Measurements from ENCODE around the gene RHEBL1. TPM values are rescaled to one million over a fixed set of nuclear protein-coding genes. Genes with fewer than 3 reads are reported as not detected.

RHEBL1 gene
- total and polyA plus RNA-seq, 3 donors from 2014 or later, result 1.5 to 5.9 (median 1.7) TPM

- TF ChIP-seq POLR2A (IDR thresholded peaks at IDR 0.05) (no peak), CTCF (IDR thresholded peaks at IDR 0.05) (no peak)
- Histone ChIP-seq H3K4me1 (no peaks in the 10 kb centered on the region), H3K27me3 (no peaks in the 10 kb centered on the region), H3K4me3 (no peak overlapping the region), H3K36me3 (ENCODE audit: low read depth, missing control alignments) (no peaks in the 10 kb centered on the region), H3K9me3 (no peaks in the 10 kb centered on the region), H3K27ac (no peak overlapping the region)
- intact Hi-C loops (cut with DNase I; ENCODE audit: low total_unique reads), result no loop called here
- 84 to 91% methylated on average over 7 to 9 of the region's 9 CpGs for WGBS, 2 donors
- no peak for DNase-seq
These were observed 32.5 kb downstream of the RHEBL1 start for GRCh38 chr12:49037111-49037946.

GRCh38 chr12:49036029-49036428 is 33.8 kb downstream of the RHEBL1 start:
- intact Hi-C loops (cut with DNase I; ENCODE audit: low total_unique reads), result no loop called here

GRCh38 chr12:49034286-49034622 is 35.5 kb downstream of the RHEBL1 start:
- H3K9me3 ChIP-seq, result no peaks in the 10 kb centered on the region
- H3K27ac ChIP-seq, result no peak overlapping the region
- TF ChIP-seq POLR2A (IDR thresholded peaks at IDR 0.05), result no peak
- no peak for TF ChIP-seq CTCF (IDR thresholded peaks at IDR 0.05)
- no peaks in the 10 kb centered on the region for H3K27me3 ChIP-seq
- H3K4me1 ChIP-seq, result no peaks in the 10 kb centered on the region
- 66 to 92% methylated on average over 4 of the region's 4 CpGs for WGBS, 2 donors
- no peak overlapping the region for H3K4me3 ChIP-seq
- DNase-seq, result no peak
- no peaks in the 10 kb centered on the region for H3K36me3 ChIP-seq (ENCODE audit: low read depth, missing control alignments)
- intact Hi-C loops (cut with DNase I; ENCODE audit: low total_unique reads), result no loop called here

More at GRCh38 chr12:49036029-49036428, 33.8 kb downstream of the RHEBL1 start:
- 86 to 96% methylated on average over 4 of the region's 4 CpGs for WGBS, 2 donors
- H3K9me3 ChIP-seq, result no peaks in the 10 kb centered on the region
- H3K4me1 ChIP-seq, result no peaks in the 10 kb centered on the region
- H3K4me3 ChIP-seq, result no peak overlapping the region
- H3K27me3 ChIP-seq, result no peaks in the 10 kb centered on the region
- no peak overlapping the region for H3K27ac ChIP-seq
- TF ChIP-seq CTCF (IDR thresholded peaks at IDR 0.05) (no peak), POLR2A (IDR thresholded peaks at IDR 0.05) (no peak)
- no peak for DNase-seq
- no peaks in the 10 kb centered on the region for H3K36me3 ChIP-seq (ENCODE audit: low read depth, missing control alignments)

- Histone ChIP-seq H3K27me3 (no peaks in the 10 kb centered on the region), H3K4me1 (no peaks in the 10 kb centered on the region), H3K9me3 (no peaks in the 10 kb centered on the region), H3K27ac (no peak overlapping the region), H3K36me3 (ENCODE audit: low read depth, missing control alignments) (no peaks in the 10 kb centered on the region), H3K4me3 (no peak overlapping the region)
- intact Hi-C loops (cut with DNase I; ENCODE audit: low total_unique reads), result no loop called here
- no peak for TF ChIP-seq POLR2A (IDR thresholded peaks at IDR 0.05)
- TF ChIP-seq CTCF (IDR thresholded peaks at IDR 0.05), result no peak
- no peak for DNase-seq
- WGBS, 2 donors, result 62 to 70% methylated on average over 5 to 12 of the region's 12 CpGs
These were observed 36.0 kb downstream of the RHEBL1 start for GRCh38 chr12:49033611-49034285.

Data from testis (tissue), 3 donors.